IPS-20b (cell line): ENCODE measurements around the gene XCL1.

Experiments
- H3K27ac ChIP-seq: one replicate; pipeline ENCODE4 v1.5.1; 2013; ENCODE audit warnings: low read length
- H3K27me3 ChIP-seq: 2 replicates; pipeline ENCODE4 v1.6.1; 2013; ENCODE audit warnings: mild to moderate bottlenecking, low read length, inconsistent platforms; ENCODE audit not compliant: insufficient read depth
- H3K36me3 ChIP-seq: 2 replicates; pipeline ENCODE4 v1.6.1; 2013; ENCODE audit warnings: low read depth, mild to moderate bottlenecking, inconsistent platforms, low read length, moderate library complexity; ENCODE audit not compliant: insufficient read depth
- H3K4me1 ChIP-seq: 2 replicates; pipeline ENCODE4 v1.6.1; 2013; ENCODE audit warnings: mild to moderate bottlenecking, control low read depth, inconsistent platforms, low read length, moderate library complexity; ENCODE audit not compliant: insufficient read depth
- H3K4me3 ChIP-seq: 2 replicates; pipeline ENCODE4 v1.5.1; 2013; ENCODE audit warnings: mild to moderate bottlenecking, low read length, inconsistent platforms
- H3K9ac ChIP-seq: 2 replicates; pipeline ENCODE4 v1.6.1; 2013; ENCODE audit warnings: low read depth, mild to moderate bottlenecking, inconsistent platforms, low read length, moderate library complexity
- H3K9me3 ChIP-seq: 2 replicates; pipeline ENCODE4 v1.6.1; 2013; ENCODE audit warnings: mild to moderate bottlenecking, low read depth, low read length, inconsistent platforms; ENCODE audit not compliant: insufficient read depth

Gene XCL1

DNA sequence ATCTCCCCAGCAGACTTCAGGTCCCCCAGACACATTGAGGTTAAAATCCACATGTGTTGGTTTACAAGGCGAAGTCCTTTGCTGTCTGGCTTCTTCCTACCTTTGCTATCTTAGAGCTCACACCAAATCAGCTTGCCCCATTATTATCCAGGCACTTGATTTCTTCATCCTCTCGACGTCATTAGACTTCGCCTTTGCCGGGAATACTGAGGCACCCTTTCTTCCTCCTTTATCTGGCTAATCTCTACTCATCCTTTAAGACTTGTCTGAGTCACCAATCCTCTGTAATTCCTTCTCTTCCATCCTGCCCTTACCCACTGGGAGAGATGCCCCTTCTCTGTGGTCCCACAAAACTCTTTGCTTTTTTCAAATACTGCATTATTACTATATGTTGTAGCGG is 23.4 kb upstream of the XCL1 start:
- Histone ChIP-seq H3K36me3 (no peaks in the 10 kb centered on the region), H3K27me3 (no peaks in the 10 kb centered on the region), H3K27ac (no peak overlapping the region), H3K4me3 (no peak overlapping the region), H3K9me3 (no peaks in the 10 kb centered on the region), H3K9ac (no peak overlapping the region), H3K4me1 (no peaks in the 10 kb centered on the region)

DNA sequence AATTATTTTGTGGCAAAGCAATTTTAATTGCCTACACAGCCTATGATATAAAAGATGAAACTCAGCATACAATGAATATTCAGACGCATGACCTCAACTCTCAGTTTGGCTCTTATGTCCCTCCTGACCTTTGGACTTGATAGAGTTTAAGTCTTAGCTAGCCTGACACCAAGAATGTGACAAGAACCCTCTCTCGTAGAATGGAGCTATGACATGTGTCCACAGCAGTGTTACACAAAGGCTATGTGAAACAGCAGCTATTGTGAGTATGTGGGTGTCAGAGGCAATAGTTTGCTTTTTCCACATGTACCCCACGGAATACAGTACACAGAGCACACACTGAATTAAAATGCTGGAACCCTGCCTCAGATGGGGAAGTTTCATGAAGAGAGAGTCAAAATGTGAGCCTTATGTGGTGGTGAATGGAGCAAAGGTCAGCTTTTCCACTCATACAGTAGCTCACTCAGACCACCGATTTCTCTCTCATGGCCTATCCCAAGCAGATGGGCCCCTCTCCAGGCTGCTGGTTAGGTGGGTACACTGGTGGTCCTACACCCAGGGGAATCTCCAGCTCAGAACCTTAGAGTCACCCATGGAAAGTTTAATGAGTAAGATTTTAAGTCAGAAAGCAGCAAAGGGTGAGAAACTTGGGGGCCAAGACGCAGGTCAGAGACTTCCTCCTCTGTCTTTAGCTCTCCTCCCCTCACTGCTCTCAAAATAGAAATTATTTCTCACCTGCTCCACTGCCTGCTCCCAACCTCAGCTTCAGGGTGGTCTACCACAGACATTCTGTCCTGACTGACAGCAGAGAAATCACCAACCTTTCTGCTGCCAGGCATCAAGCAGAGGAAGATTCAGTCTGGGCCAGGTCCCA is 22.5 kb upstream of the XCL1 start:
- Histone ChIP-seq H3K4me3 (no peak overlapping the region), H3K36me3 (no peaks in the 10 kb centered on the region), H3K4me1 (no peaks in the 10 kb centered on the region), H3K27ac (no peak overlapping the region), H3K9ac (no peak overlapping the region), H3K9me3 (no peaks in the 10 kb centered on the region), H3K27me3 (no peaks in the 10 kb centered on the region)

DNA sequence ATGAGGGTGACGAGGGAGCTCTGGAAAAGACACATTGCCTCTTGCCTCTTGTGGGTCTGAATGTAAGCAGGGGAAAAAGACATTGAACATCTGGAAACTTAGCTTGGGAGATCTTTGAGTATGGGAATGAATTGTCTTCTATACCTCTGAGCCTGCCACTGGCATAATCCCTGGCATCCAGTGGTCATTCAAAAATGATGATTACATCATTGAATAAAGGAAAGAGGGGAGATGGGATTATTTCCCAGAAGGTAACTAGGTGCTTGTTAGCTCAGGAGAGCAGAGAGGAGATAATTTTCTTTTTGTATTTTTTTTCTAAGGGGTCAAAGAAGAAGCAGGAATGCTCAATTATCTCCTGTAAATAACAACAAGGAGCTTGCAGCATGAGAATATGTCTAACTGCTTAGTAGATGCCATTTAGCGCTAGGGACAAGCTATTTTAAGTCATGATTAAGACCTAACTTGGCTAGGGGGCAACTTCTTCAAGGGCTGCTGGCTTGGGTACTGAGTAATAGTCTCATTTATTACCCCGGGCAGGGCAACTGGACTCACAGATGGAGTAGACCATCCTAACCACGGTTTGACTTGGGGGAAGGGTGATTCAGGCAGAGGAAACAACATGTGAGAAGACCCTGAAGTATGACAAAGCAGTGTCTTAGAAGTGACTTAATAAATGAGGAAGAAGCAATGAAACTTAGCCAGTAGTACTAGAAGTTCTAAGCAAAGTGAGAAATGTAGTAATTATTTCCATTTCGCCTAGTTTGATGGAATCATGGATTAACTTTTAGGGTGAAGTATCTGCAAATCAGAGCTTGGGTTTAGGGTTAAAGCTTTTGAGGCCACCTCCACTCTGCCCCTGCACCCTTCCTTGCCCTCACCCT is 21.6 kb upstream of the XCL1 start:
- H3K9me3 ChIP-seq = no peaks in the 10 kb centered on the region
- no peak overlapping the region for H3K27ac ChIP-seq
- H3K4me3 ChIP-seq = no peak overlapping the region
- no peaks in the 10 kb centered on the region for H3K36me3 ChIP-seq
- H3K4me1 ChIP-seq = no peaks in the 10 kb centered on the region
- H3K27me3 ChIP-seq = no peaks in the 10 kb centered on the region
- no peak overlapping the region for H3K9ac ChIP-seq

DNA sequence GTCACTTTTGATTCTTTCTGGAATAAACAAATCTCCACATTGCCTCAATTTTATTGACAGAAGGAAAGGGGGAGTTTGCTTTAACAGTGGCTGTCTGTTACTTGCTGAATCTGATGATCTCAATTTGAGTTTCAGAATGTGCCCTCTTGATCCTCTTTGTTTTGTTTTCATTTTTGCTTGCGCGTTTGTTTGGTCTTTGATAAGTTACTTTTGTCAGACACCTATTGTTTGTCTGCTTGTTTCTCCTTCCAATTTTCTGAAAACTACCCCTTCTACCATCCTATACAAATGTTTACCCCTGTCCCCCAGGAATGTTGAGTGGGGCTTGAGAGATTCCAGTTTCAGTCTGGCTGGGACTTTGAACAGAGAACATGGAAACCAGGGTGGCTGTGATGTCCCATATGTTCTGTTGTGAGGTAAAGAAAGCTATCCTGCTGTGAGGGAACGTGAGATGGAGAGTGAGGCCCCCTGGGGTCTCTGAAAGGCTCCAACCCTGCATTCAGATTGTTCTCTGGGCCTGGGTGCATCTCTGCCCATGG is 20.8 kb upstream of the XCL1 start:
- H3K4me3 ChIP-seq = no peak overlapping the region
- no peaks in the 10 kb centered on the region for H3K36me3 ChIP-seq
- no peaks in the 10 kb centered on the region for H3K9me3 ChIP-seq
- H3K9ac ChIP-seq = no peak overlapping the region
- no peaks in the 10 kb centered on the region for H3K27me3 ChIP-seq
- no peak overlapping the region for H3K27ac ChIP-seq
- no peaks in the 10 kb centered on the region for H3K4me1 ChIP-seq

DNA sequence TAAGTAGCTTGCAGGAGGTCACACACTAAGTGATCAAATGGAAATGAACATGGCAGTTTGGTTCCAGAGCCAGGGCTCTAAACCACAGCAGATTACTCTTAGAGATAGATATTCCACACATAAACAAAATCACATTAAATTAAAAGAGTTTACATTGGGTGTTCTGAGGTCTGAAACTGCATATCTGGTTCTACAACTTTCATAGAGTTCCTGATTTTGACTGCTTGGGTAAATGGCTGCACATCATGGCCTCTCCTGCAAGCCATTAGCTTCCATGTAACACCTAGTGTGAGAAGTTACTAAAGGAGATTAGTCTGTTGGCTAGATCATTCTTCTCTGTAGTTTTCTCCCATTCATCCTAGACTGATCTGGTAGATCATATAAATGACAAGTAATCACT is 19.8 kb upstream of the XCL1 start:
- H3K4me1 ChIP-seq = no peaks in the 10 kb centered on the region
- H3K36me3 ChIP-seq = no peaks in the 10 kb centered on the region
- no peak overlapping the region for H3K4me3 ChIP-seq
- H3K9me3 ChIP-seq = no peaks in the 10 kb centered on the region
- no peak overlapping the region for H3K27ac ChIP-seq
- no peak overlapping the region for H3K9ac ChIP-seq
- no peaks in the 10 kb centered on the region for H3K27me3 ChIP-seq

DNA sequence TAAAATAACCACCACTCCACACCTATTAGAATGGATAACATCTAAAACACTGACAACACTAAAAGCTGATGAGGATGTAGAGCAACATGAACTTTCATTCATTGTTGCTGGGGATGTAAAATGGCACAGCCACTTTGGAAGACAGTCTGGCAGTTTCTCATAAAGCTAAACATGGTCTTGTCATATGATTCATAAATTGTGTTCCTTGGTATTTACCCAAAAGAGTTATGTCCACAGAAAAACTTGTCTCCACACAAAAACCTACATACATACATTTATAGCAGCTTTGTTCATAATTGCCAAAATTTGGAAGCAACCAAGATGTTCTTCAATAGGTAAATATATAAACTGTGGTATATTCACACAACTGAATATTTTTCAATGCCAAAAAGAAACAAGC is 16.0 kb upstream of the XCL1 start:
- Histone ChIP-seq H3K27me3 (no peaks in the 10 kb centered on the region), H3K27ac (no peak overlapping the region), H3K36me3 (no peaks in the 10 kb centered on the region), H3K4me3 (no peak overlapping the region), H3K9ac (no peak overlapping the region), H3K4me1 (no peaks in the 10 kb centered on the region), H3K9me3 (no peaks in the 10 kb centered on the region)

DNA sequence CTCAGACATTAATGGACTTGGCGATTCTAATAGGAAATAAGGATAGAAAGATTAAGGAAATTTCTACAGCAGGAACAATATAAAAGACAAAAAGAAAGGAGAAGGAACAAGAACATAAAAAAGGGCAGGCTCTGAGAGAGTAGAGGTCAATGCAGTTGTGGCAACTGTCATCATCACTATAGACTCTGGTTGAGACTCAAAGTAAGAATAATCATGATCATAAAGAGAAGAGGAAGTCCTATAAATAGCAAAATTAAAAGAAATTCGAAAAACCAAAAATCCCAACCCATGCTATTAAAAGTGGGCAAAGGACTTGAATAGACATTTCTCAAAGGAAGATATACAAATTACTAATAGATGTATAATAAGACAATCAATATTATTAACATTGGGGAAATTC is 14.4 kb upstream of the XCL1 start:
- H3K4me3 ChIP-seq = no peak overlapping the region
- no peaks in the 10 kb centered on the region for H3K36me3 ChIP-seq
- H3K27me3 ChIP-seq = no peaks in the 10 kb centered on the region
- H3K4me1 ChIP-seq = no peaks in the 10 kb centered on the region
- no peak overlapping the region for H3K9ac ChIP-seq
- H3K9me3 ChIP-seq = no peaks in the 10 kb centered on the region
- no peak overlapping the region for H3K27ac ChIP-seq

DNA sequence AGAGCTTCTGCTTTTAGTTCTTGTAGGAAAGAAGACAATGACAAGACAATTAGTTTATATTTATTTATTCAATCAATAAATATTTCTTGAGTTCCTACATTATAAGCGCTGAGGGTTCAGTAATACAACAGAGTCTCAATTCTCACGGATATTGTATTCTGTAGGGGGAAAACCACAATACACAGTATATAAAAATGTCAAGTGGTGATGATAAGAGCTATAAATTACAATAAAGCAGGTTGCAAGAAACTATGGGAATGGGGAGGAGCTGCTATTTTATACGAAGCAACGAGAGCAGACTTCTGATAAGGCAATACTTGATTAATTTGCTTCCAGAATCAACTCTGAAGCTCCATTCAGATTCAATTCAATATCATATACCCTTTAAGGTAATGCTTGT is 10.6 kb upstream of the XCL1 start:
- Histone ChIP-seq H3K4me3 (no peak overlapping the region), H3K9ac (no peak overlapping the region)

DNA sequence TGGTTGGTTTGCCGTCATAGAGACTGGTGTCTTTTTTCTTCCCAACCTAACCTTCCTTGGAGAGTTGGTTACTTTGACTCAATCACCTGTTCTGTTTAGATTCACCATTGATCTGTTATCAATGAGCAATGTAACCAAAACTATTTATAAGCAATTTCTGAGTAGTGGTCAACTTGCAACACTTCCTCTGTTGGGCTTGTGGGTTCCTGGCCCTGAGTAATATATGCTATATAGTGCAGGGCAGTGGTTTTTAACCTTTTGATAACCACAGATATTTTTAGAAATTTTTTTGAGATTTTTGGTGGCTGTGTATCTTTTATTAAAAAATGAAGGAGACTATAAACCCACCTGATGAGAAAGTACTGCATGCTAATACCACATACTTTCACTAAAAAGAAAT is 9.4 kb upstream of the XCL1 start:
- H3K4me1 ChIP-seq = peaks cover 11% of the 10 kb centered on the region; the same call in 1 of the 2 replicates
- H3K4me3 ChIP-seq = no peak overlapping the region
- H3K36me3 ChIP-seq = no peaks in the 10 kb centered on the region
- no peaks in the 10 kb centered on the region for H3K9me3 ChIP-seq
- H3K9ac ChIP-seq = no peak overlapping the region
- H3K27me3 ChIP-seq = no peaks in the 10 kb centered on the region
- no peak overlapping the region for H3K27ac ChIP-seq

More for the DNA sequence above, 10.6 kb upstream of the XCL1 start:
- Histone ChIP-seq H3K4me1 (peaks cover 8% of the 10 kb centered on the region; the same call in 1 of the 2 replicates), H3K27me3 (no peaks in the 10 kb centered on the region), H3K27ac (no peak overlapping the region), H3K36me3 (no peaks in the 10 kb centered on the region), H3K9me3 (no peaks in the 10 kb centered on the region)

DNA sequence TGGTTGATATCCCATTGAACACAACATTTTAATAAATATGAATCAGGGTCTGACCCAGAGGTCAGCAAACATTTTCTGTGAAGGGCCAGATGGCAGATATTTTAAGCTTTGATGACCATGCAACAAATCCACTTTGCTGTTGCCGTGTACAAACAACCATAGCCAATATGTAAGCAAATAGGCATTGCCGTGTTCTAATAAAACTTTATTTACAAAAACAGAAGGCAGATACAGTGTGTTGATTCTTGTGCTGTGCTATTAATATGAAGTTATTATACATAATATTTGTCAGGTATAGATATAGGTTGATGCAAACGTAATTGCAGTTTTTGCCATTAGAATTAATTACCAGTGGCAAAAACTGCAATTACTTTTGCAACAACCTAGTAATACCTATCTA is 8.8 kb upstream of the XCL1 start:
- Histone ChIP-seq H3K9ac (no peak overlapping the region), H3K4me3 (no peak overlapping the region), H3K27me3 (no peaks in the 10 kb centered on the region), H3K36me3 (no peaks in the 10 kb centered on the region), H3K27ac (no peak overlapping the region), H3K4me1 (peaks cover 11% of the 10 kb centered on the region; the same call in 1 of the 2 replicates), H3K9me3 (no peaks in the 10 kb centered on the region)

DNA sequence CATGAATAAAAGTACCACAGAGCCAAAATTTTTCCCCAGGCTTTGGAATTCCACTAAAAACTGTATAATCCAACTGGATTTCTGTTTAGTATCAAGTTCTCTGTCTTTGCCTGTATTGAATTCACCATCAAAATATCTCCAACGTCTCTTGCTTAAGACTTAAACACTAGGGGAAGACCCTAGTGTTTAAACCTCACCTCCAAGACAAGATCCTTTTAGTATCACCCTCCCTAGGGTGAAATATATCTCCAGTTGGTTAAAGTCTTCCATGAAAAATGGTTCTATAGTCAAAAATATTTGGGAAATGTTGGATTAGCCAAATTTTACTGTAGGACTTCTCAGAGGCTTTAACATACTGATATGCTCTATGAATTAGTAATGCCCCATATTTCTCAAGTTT is 8.1 kb upstream of the XCL1 start:
- H3K9me3 ChIP-seq = no peaks in the 10 kb centered on the region
- no peaks in the 10 kb centered on the region for H3K27me3 ChIP-seq
- peaks cover 11% of the 10 kb centered on the region; the same call in 1 of the 2 replicates for H3K4me1 ChIP-seq
- no peak overlapping the region for H3K27ac ChIP-seq
- no peaks in the 10 kb centered on the region for H3K36me3 ChIP-seq
- H3K9ac ChIP-seq = no peak overlapping the region
- no peak overlapping the region for H3K4me3 ChIP-seq
